ENCODE measurements around the gene HSD17B13. TPM values are rescaled to one million over a fixed set of nuclear protein-coding genes. Genes with fewer than 3 reads are reported as not detected.

The HSD17B13 gene
- under 1 TPM in 1 of 2 experiments, not detected in 1; 0.12 TPM for total RNA-seq

GRCh38 chr4:87322754-87323153 is at the start of gene HSD17B13:
HSD17B13 (minus strand) TSS chr4:87322882; CDS start chr4:87322841, 41 bp downstream.
- no peak for DNase-seq
- Mint-ChIP-seq H3K27me3 (no peaks in the 10 kb centered on the region), H3K36me3 (no peaks in the 10 kb centered on the region), H3K4me3 (no peak within 1 kb of the TSS), H3K4me1 (ENCODE audit: low read depth) (no peaks in the 10 kb centered on the region), H3K9me3 (no peaks in the 10 kb centered on the region), H3K27ac (no peak within 1 kb of the TSS)
- CTCF ChIA-PET: no interaction called here
- POLR2A ChIA-PET: no interaction called here
- intact Hi-C loops (cut with micrococcal nuclease): no loop called here

- Mint-ChIP-seq H3K36me3 (peaks cover 21% of the 10 kb centered on the region), H3K9me3 (no peaks in the 10 kb centered on the region), H3K4me3 (no peak overlapping the region), H3K27ac (no peak overlapping the region), H3K4me1 (ENCODE audit: low read depth) (no peaks in the 10 kb centered on the region), H3K27me3 (no peaks in the 10 kb centered on the region)
- no peak for DNase-seq
- CTCF ChIA-PET: no interaction called here
- POLR2A ChIA-PET: no interaction called here
- intact Hi-C loops (cut with micrococcal nuclease): loop anchor here (10.0 kb wide), 1 partner anchor 475 kb away; no protein-coding TSS in a partner anchor
These were observed 47.4 kb upstream of the HSD17B13 start for GRCh38 chr4:87370068-87370467.

GRCh38 chr4:87366521-87367162 is 44.0 kb upstream of the HSD17B13 start:
- DNase-seq: no peak
- Mint-ChIP-seq H3K4me3 (no peak overlapping the region), H3K27ac (no peak overlapping the region), H3K36me3 (peaks cover 22% of the 10 kb centered on the region), H3K9me3 (no peaks in the 10 kb centered on the region), H3K27me3 (no peaks in the 10 kb centered on the region), H3K4me1 (ENCODE audit: low read depth) (no peaks in the 10 kb centered on the region)
- CTCF ChIA-PET: no interaction called here
- POLR2A ChIA-PET: no interaction called here
- intact Hi-C loops (cut with micrococcal nuclease): no loop called here

- Mint-ChIP-seq H3K4me3 (no peak overlapping the region), H3K9me3 (no peaks in the 10 kb centered on the region), H3K4me1 (ENCODE audit: low read depth) (no peaks in the 10 kb centered on the region), H3K27me3 (no peaks in the 10 kb centered on the region), H3K27ac (no peak overlapping the region), H3K36me3 (peaks cover 15% of the 10 kb centered on the region)
- ChIA-PET CTCF (no interaction called here), POLR2A (no interaction called here)
- intact Hi-C loops (cut with micrococcal nuclease): no loop called here
- DNase-seq: no peak
These were observed 42.7 kb upstream of the HSD17B13 start for GRCh38 chr4:87365348-87365747.

- no peaks in the 10 kb centered on the region for H3K9me3 Mint-ChIP-seq
- CTCF ChIA-PET: interaction anchor here (0.6 to 2.1 kb wide), 5 partner anchors 10 to 213 kb away, joined by 3 to 8 read pairs (median 3); no protein-coding TSS in a partner anchor
- no peak overlapping the region for H3K27ac Mint-ChIP-seq
- H3K27me3 Mint-ChIP-seq: no peaks in the 10 kb centered on the region
- no peak for DNase-seq
- no peak overlapping the region for H3K4me3 Mint-ChIP-seq
- no peaks in the 10 kb centered on the region for H3K4me1 Mint-ChIP-seq (ENCODE audit: low read depth)
- intact Hi-C loops (cut with micrococcal nuclease): no loop called here
- peaks cover 14% of the 10 kb centered on the region for H3K36me3 Mint-ChIP-seq
- POLR2A ChIA-PET: no interaction called here
These were observed 40.9 kb upstream of the HSD17B13 start for GRCh38 chr4:87363552-87363951.

GRCh38 chr4:87360338-87360935 is 37.8 kb upstream of the HSD17B13 start:
- CTCF ChIA-PET: no interaction called here
- no peaks in the 10 kb centered on the region for H3K9me3 Mint-ChIP-seq
- H3K4me1 Mint-ChIP-seq (ENCODE audit: low read depth): no peaks in the 10 kb centered on the region
- H3K27ac Mint-ChIP-seq: no peak overlapping the region
- DNase-seq: no peak
- POLR2A ChIA-PET: no interaction called here
- intact Hi-C loops (cut with micrococcal nuclease): no loop called here
- H3K27me3 Mint-ChIP-seq: no peaks in the 10 kb centered on the region
- no peak overlapping the region for H3K4me3 Mint-ChIP-seq
- peaks cover 12% of the 10 kb centered on the region for H3K36me3 Mint-ChIP-seq

- no peaks in the 10 kb centered on the region for H3K27me3 Mint-ChIP-seq
- ChIA-PET CTCF (interaction anchor here (0.8 kb wide), 1 partner anchor 17 kb away, joined by 4 read pairs; no protein-coding TSS in a partner anchor), POLR2A (no interaction called here)
- no peaks in the 10 kb centered on the region for H3K4me1 Mint-ChIP-seq (ENCODE audit: low read depth)
- DNase-seq: no peak
- H3K9me3 Mint-ChIP-seq: no peaks in the 10 kb centered on the region
- no peak overlapping the region for H3K4me3 Mint-ChIP-seq
- peaks cover 10% of the 10 kb centered on the region for H3K36me3 Mint-ChIP-seq
- intact Hi-C loops (cut with micrococcal nuclease): loop anchor here (5.0 kb wide), 1 partner anchor 108 kb away; no protein-coding TSS in a partner anchor
- no peak overlapping the region for H3K27ac Mint-ChIP-seq
These were observed 36.6 kb upstream of the HSD17B13 start for GRCh38 chr4:87359258-87359657.

- H3K36me3 Mint-ChIP-seq: peaks cover 11% of the 10 kb centered on the region
- H3K9me3 Mint-ChIP-seq: no peaks in the 10 kb centered on the region
- intact Hi-C loops (cut with micrococcal nuclease): loop anchor here (5.0 kb wide), 1 partner anchor 110 kb away; no protein-coding TSS in a partner anchor
- no peaks in the 10 kb centered on the region for H3K4me1 Mint-ChIP-seq (ENCODE audit: low read depth)
- no peak for DNase-seq
- CTCF ChIA-PET: interaction anchor here (1.6 kb wide), 1 partner anchor 109 kb away, joined by 4 read pairs; no protein-coding TSS in a partner anchor
- H3K27me3 Mint-ChIP-seq: no peaks in the 10 kb centered on the region
- H3K4me3 Mint-ChIP-seq: no peak overlapping the region
- POLR2A ChIA-PET: no interaction called here
- no peak overlapping the region for H3K27ac Mint-ChIP-seq
These were observed 34.3 kb upstream of the HSD17B13 start for GRCh38 chr4:87356832-87357526.

- no peak for DNase-seq
- ChIA-PET POLR2A (no interaction called here), CTCF (interaction anchor here (0.8 to 2.2 kb wide), 3 partner anchors 9 to 494 kb away, joined by 4 to 15 read pairs (median 6); no protein-coding TSS in a partner anchor)
- Mint-ChIP-seq H3K36me3 (peaks cover 11% of the 10 kb centered on the region), H3K4me3 (no peak overlapping the region), H3K4me1 (ENCODE audit: low read depth) (no peaks in the 10 kb centered on the region), H3K27me3 (no peaks in the 10 kb centered on the region), H3K9me3 (no peaks in the 10 kb centered on the region), H3K27ac (no peak overlapping the region)
- intact Hi-C loops (cut with micrococcal nuclease): loop anchor here (5.0 kb wide), 2 partner anchors 113 to 493 kb away; no protein-coding TSS in a partner anchor
These were observed 31.8 kb upstream of the HSD17B13 start for GRCh38 chr4:87354168-87355102.

- no peak overlapping the region for H3K27ac Mint-ChIP-seq
- H3K36me3 Mint-ChIP-seq: peaks cover 9% of the 10 kb centered on the region
- POLR2A ChIA-PET: no interaction called here
- intact Hi-C loops (cut with micrococcal nuclease): loop anchor here (5.0 kb wide), 1 partner anchor 494 kb away; no protein-coding TSS in a partner anchor
- peak; percentile 37 for DNase-seq
- CTCF ChIA-PET: interaction anchor here (0.7 to 2.2 kb wide), 4 partner anchors 9 to 1074 kb away, joined by 3 to 15 read pairs (median 5); no protein-coding TSS in a partner anchor
- H3K27me3 Mint-ChIP-seq: no peaks in the 10 kb centered on the region
- H3K9me3 Mint-ChIP-seq: no peaks in the 10 kb centered on the region
- no peak overlapping the region for H3K4me3 Mint-ChIP-seq
- no peaks in the 10 kb centered on the region for H3K4me1 Mint-ChIP-seq (ENCODE audit: low read depth)
These were observed 30.9 kb upstream of the HSD17B13 start for GRCh38 chr4:87353592-87353991.

GRCh38 chr4:87345139-87345538 is 22.5 kb upstream of the HSD17B13 start:
- Mint-ChIP-seq H3K36me3 (peaks cover 37% of the 10 kb centered on the region), H3K4me1 (ENCODE audit: low read depth) (no peaks in the 10 kb centered on the region), H3K9me3 (peaks cover 17% of the 10 kb centered on the region), H3K27ac (no peak overlapping the region), H3K27me3 (no peaks in the 10 kb centered on the region), H3K4me3 (no peak overlapping the region)
- ChIA-PET CTCF (no interaction called here), POLR2A (no interaction called here)
- intact Hi-C loops (cut with micrococcal nuclease): no loop called here
- DNase-seq: no peak

All from activated CD4-positive, alpha-beta memory T cell treated with anti-CD3 and anti-CD28 coated beads for 36 hours (primary cell).